Right renal pelvis (tissue), 4 donors: ENCODE measurements around the gene PDAP1. TPM values are rescaled to one million over a fixed set of nuclear protein-coding genes. Genes with fewer than 3 reads are reported as not detected.
"Not testable (repeated sequence)": the region's sequence is repeated elsewhere in the genome, so short reads cannot be mapped to it uniquely, and the experiment has no call there.

ENCODE experiments used
- DNase-seq, 4 donors: peaks; one replicate each; pipeline ENCODE4 v3.0.0-alpha.2; 2013; ENCODE audit warnings: low read depth in 4 of 4, low spot score in 3 of 4, missing footprints in 1 of 4
- polyA plus RNA-seq, 4 donors: library from polyadenylated mRNA; unstranded; fragments of 120-200 nt; gene quantifications; one replicate each; pipeline ENCODE4 v1.2.1, GENCODE V29; 2013; ENCODE audit not compliant: insufficient read length in 4 of 4

The PDAP1 gene
- polyA plus RNA-seq, 4 donors = 132 to 154 (median 134) TPM

DNA sequence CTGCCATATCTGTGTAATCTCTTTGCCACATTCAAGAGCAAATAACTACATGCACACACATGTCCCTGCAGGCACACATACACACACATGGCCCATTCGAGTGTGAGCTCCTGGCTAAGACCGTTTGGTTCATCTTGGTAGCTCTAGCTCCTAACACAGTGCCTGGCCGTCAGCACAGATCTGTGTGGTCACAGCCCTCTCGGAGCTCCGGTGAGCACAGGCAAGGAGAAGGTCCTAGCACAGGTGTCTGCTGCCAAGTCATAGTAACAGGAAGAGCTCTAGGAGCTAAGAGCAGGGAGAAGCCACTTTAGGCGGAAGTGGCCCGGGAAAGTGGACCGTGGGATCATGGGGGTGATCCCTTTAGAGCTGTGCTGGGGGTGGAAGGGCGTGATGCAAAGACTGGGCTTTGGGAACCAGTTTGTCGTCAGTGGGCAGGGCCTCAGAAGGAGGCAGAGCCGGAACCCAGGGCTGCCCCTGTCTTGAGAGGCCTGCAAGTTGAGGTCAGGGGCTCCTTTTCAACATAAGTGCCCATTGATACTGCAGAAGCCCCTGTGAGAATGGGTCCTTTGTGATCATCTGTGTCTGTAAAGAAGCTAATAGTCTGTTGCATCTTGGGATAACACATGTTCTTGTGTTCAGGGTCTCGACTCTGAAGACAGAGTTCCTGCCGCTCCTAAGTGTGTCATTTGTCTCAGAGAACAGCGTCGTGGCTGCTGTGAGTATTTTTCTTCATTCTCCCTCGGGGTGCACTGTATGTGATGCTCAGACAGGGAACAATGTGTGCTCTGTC, 50.5 kb downstream of the PDAP1 start:
- DNase-seq = no peak

GRCh38 chr7:99355098-99355497, 53.3 kb downstream of the PDAP1 start:
- no peak for DNase-seq

DNA sequence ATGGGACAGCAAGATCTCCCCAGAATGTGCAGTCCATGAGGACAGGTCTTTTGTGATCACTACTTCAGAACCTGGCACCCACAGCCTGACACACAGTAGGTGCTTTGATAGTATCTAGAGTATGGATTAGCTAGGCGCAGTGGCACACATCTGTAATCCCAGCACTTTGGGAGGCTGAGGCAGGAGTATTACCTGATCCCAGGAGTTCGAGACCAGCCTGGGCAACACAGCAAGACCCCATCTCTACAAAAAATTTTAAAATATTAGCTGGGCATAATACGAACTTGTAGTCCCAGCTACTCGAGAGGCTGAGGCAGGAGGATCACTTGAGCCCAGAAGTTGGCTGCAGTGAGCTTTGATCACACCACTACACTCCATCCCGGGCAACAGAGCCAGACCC, 56.1 kb downstream of the PDAP1 start:
- DNase-seq = no peak

- DNase-seq = not testable (repeated sequence)
These were observed 57.8 kb downstream of the PDAP1 start for GRCh38 chr7:99350641-99351040.

Other genes starting within 250 kb of the PDAP1 start
- gene KPNA7, start 200.5 kb downstream of the PDAP1 start, polyA plus RNA-seq = not detected
- under 1 TPM in 3 of 4 donors, not detected in 1; 0.04 to 0.10 (median 0.06) TPM for gene MYH16, start 135.8 kb downstream of the PDAP1 start, polyA plus RNA-seq
- gene ARPC1A, start 82.7 kb downstream of the PDAP1 start, polyA plus RNA-seq = 100 to 1,000 TPM; 112 to 122 (median 116) TPM
- gene ARPC1B, start 33.9 kb downstream of the PDAP1 start, polyA plus RNA-seq = 10 to 100 TPM; 30.6 to 42.7 (median 32.5) TPM
- 100 to 1,000 TPM; 113 to 123 (median 118) TPM for gene BUD31, start 372 bp upstream of the PDAP1 start, polyA plus RNA-seq
- 1 to 10 TPM; 3.7 to 6.1 (median 4.5) TPM for gene PTCD1, start 30.2 kb upstream of the PDAP1 start, polyA plus RNA-seq
- 10 to 100 TPM; 30.3 to 31.5 (median 30.5) TPM for gene CPSF4, start 30.3 kb upstream of the PDAP1 start, polyA plus RNA-seq
- gene ATP5MF, start 57.6 kb upstream of the PDAP1 start, polyA plus RNA-seq = 100 to 1,000 TPM; 400 to 442 (median 427) TPM
- gene ZNF789, start 64.3 kb upstream of the PDAP1 start, polyA plus RNA-seq = 10 to 100 TPM; 23.1 to 31.5 (median 24.2) TPM
- 10 to 100 TPM; 14.0 to 15.3 (median 14.4) TPM for gene ZNF394, start 91.7 kb upstream of the PDAP1 start, polyA plus RNA-seq
- 10 to 100 TPM; 14.4 to 16.6 (median 16.3) TPM for gene ZKSCAN5, start 96.1 kb upstream of the PDAP1 start, polyA plus RNA-seq
- gene FAM200A, start 143.5 kb upstream of the PDAP1 start, polyA plus RNA-seq = 10 to 100 TPM; 15.8 to 18.3 (median 17.4) TPM
- 10 to 100 TPM; 65.7 to 81.6 (median 73.6) TPM for gene ZNF655, start 150.0 kb upstream of the PDAP1 start, polyA plus RNA-seq
- gene TMEM225B, start 189.7 kb upstream of the PDAP1 start, polyA plus RNA-seq = 1 to 10 TPM; 1.5 to 2.8 (median 2.4) TPM
- gene ZSCAN25, start 208.3 kb upstream of the PDAP1 start, polyA plus RNA-seq = 10 to 100 TPM; 18.2 to 20.9 (median 19.6) TPM